NCI-H446 treated with DMSO at 0.1 percent for 48 hours (cell line): ENCODE results near the gene TULP1.

ENCODE experiments used
- DNase-seq: peaks from one replicate; lab custom pipeline; 2025; lab: John Stamatoyannopoulos, UW

Gene TULP1

GRCh38 chr6:35483893-35484645, 28.6 kb downstream of the TULP1 start:
- no peak for DNase-seq

- DNase-seq, result no peak
Measured at GRCh38 chr6:35483490-35483889, 29.2 kb downstream of the TULP1 start.

GRCh38 chr6:35483062-35483461, 29.6 kb downstream of the TULP1 start:
- DNase-seq, result no peak

GRCh38 chr6:35481226-35481625, 31.5 kb downstream of the TULP1 start:
- no peak for DNase-seq

GRCh38 chr6:35480176-35480575, 32.5 kb downstream of the TULP1 start:
- DNase-seq, result no peak

- no peak for DNase-seq
Measured at GRCh38 chr6:35478259-35478658, 34.4 kb downstream of the TULP1 start.

GRCh38 chr6:35477551-35478179, 35.0 kb downstream of the TULP1 start:
- no peak for DNase-seq

- no peak for DNase-seq
Measured at GRCh38 chr6:35477028-35477427, 35.7 kb downstream of the TULP1 start.

GRCh38 chr6:35476004-35476403, 36.7 kb downstream of the TULP1 start:
- DNase-seq, result no peak

- DNase-seq, result no peak
Measured at GRCh38 chr6:35475573-35475972, 37.1 kb downstream of the TULP1 start.

GRCh38 chr6:35474942-35475570, 37.6 kb downstream of the TULP1 start:
- DNase-seq, result no peak

GRCh38 chr6:35474131-35474941, 38.4 kb downstream of the TULP1 start:
- no peak for DNase-seq

- no peak for DNase-seq
Measured at GRCh38 chr6:35473850-35474130, 38.9 kb downstream of the TULP1 start.

- no peak for DNase-seq
Measured at GRCh38 chr6:35473075-35473849, 39.4 kb downstream of the TULP1 start.

GRCh38 chr6:35471836-35472345, 40.8 kb downstream of the TULP1 start:
- DNase-seq, result no peak

- DNase-seq, result no peak
Measured at GRCh38 chr6:35470663-35471120, 42.0 kb downstream of the TULP1 start.

- DNase-seq, result no peak
Measured at GRCh38 chr6:35469751-35470662, 42.7 kb downstream of the TULP1 start.

GRCh38 chr6:35468980-35469750, 43.5 kb downstream of the TULP1 start:
- no peak for DNase-seq

GRCh38 chr6:35468181-35468979, 44.3 kb downstream of the TULP1 start, which contains the start of gene RPL10A:
Gene RPL10A (plus strand): TSS chr6:35468401. CDS start chr6:35468435, 34 bp downstream.
- peak; percentile 92 for DNase-seq
